Activated naive CD4-positive, alpha-beta T cell treated with anti-CD3 and anti-CD28 coated beads, Interleukin-2, amount 50 U/mL, for 24 hours (primary cell): ENCODE measurements around the gene KNDC1.

Source experiments
- H3K27ac Mint-ChIP-seq: one replicate; pipeline ENCODE4 v1.8.0; 2021; ENCODE audit warnings: mild to moderate bottlenecking, mixed read lengths
- H3K27me3 Mint-ChIP-seq: one replicate; pipeline ENCODE4 v1.8.0; 2021; ENCODE audit warnings: mixed read lengths
- H3K36me3 Mint-ChIP-seq: one replicate; pipeline ENCODE4 v1.8.0; 2021; ENCODE audit warnings: mixed read lengths
- H3K4me1 Mint-ChIP-seq: one replicate; pipeline ENCODE4 v1.8.0; 2021; ENCODE audit warnings: mixed read lengths
- H3K4me3 Mint-ChIP-seq: one replicate; pipeline ENCODE4 v1.8.0; 2021; ENCODE audit warnings: mild to moderate bottlenecking, mixed read lengths
- H3K9me3 Mint-ChIP-seq: one replicate; pipeline ENCODE4 v1.8.0; 2021; ENCODE audit warnings: mixed read lengths

Gene KNDC1

GRCh38 chr10:133245439-133246235 is 85.6 kb downstream of the KNDC1 start:
- Mint-ChIP-seq H3K9me3 (no peaks in the 10 kb centered on the region), H3K27me3 (peaks cover 11% of the 10 kb centered on the region), H3K36me3 (no peaks in the 10 kb centered on the region), H3K4me1 (peaks cover 19% of the 10 kb centered on the region), H3K4me3 (no peak overlapping the region), H3K27ac (no peak overlapping the region)

- no peak overlapping the region for H3K4me3 Mint-ChIP-seq
- H3K36me3 Mint-ChIP-seq = no peaks in the 10 kb centered on the region
- no peak overlapping the region for H3K27ac Mint-ChIP-seq
- H3K4me1 Mint-ChIP-seq = peaks cover 13% of the 10 kb centered on the region
- peaks cover 8% of the 10 kb centered on the region for H3K27me3 Mint-ChIP-seq
- no peaks in the 10 kb centered on the region for H3K9me3 Mint-ChIP-seq
Observed at GRCh38 chr10:133246236-133246626, 86.2 kb downstream of the KNDC1 start.

- peaks cover 4% of the 10 kb centered on the region for H3K27me3 Mint-ChIP-seq
- no peak overlapping the region for H3K4me3 Mint-ChIP-seq
- H3K27ac Mint-ChIP-seq = no peak overlapping the region
- H3K36me3 Mint-ChIP-seq = no peaks in the 10 kb centered on the region
- H3K4me1 Mint-ChIP-seq = no peaks in the 10 kb centered on the region
- H3K9me3 Mint-ChIP-seq = no peaks in the 10 kb centered on the region
Observed at GRCh38 chr10:133247681-133248333, 87.8 kb downstream of the KNDC1 start.

- H3K36me3 Mint-ChIP-seq = no peaks in the 10 kb centered on the region
- no peaks in the 10 kb centered on the region for H3K9me3 Mint-ChIP-seq
- H3K27me3 Mint-ChIP-seq = peaks cover 2% of the 10 kb centered on the region
- no peak overlapping the region for H3K27ac Mint-ChIP-seq
- H3K4me3 Mint-ChIP-seq = no peak overlapping the region
- H3K4me1 Mint-ChIP-seq = no peaks in the 10 kb centered on the region
Observed at GRCh38 chr10:133248334-133248715, 88.3 kb downstream of the KNDC1 start.

GRCh38 chr10:133249094-133249780 is 89.2 kb downstream of the KNDC1 start:
- Mint-ChIP-seq H3K27ac (no peak overlapping the region), H3K4me1 (no peaks in the 10 kb centered on the region), H3K27me3 (peaks cover 2% of the 10 kb centered on the region), H3K36me3 (no peaks in the 10 kb centered on the region), H3K9me3 (no peaks in the 10 kb centered on the region), H3K4me3 (no peak overlapping the region)

GRCh38 chr10:133249975-133250754 is 90.1 kb downstream of the KNDC1 start:
- no peak overlapping the region for H3K27ac Mint-ChIP-seq
- no peak overlapping the region for H3K4me3 Mint-ChIP-seq
- H3K4me1 Mint-ChIP-seq = no peaks in the 10 kb centered on the region
- H3K36me3 Mint-ChIP-seq = no peaks in the 10 kb centered on the region
- peaks cover 2% of the 10 kb centered on the region for H3K27me3 Mint-ChIP-seq
- no peaks in the 10 kb centered on the region for H3K9me3 Mint-ChIP-seq

- peak overlapping the region; percentile 84 for H3K27ac Mint-ChIP-seq
- no peaks in the 10 kb centered on the region for H3K27me3 Mint-ChIP-seq
- H3K4me3 Mint-ChIP-seq = no peak overlapping the region
- no peaks in the 10 kb centered on the region for H3K4me1 Mint-ChIP-seq
- H3K9me3 Mint-ChIP-seq = no peaks in the 10 kb centered on the region
- H3K36me3 Mint-ChIP-seq = no peaks in the 10 kb centered on the region
Observed at GRCh38 chr10:133251388-133252222, 91.6 kb downstream of the KNDC1 start.

GRCh38 chr10:133252223-133252552 is 92.2 kb downstream of the KNDC1 start:
- no peak overlapping the region for H3K4me3 Mint-ChIP-seq
- no peaks in the 10 kb centered on the region for H3K27me3 Mint-ChIP-seq
- H3K9me3 Mint-ChIP-seq = no peaks in the 10 kb centered on the region
- H3K4me1 Mint-ChIP-seq = no peaks in the 10 kb centered on the region
- no peak overlapping the region for H3K27ac Mint-ChIP-seq
- H3K36me3 Mint-ChIP-seq = no peaks in the 10 kb centered on the region

GRCh38 chr10:133253361-133253955 is 93.4 kb downstream of the KNDC1 start:
- no peaks in the 10 kb centered on the region for H3K9me3 Mint-ChIP-seq
- no peak overlapping the region for H3K27ac Mint-ChIP-seq
- H3K36me3 Mint-ChIP-seq = no peaks in the 10 kb centered on the region
- H3K4me3 Mint-ChIP-seq = no peak overlapping the region
- peaks cover 9% of the 10 kb centered on the region for H3K4me1 Mint-ChIP-seq
- no peaks in the 10 kb centered on the region for H3K27me3 Mint-ChIP-seq

GRCh38 chr10:133254421-133255120 is 94.6 kb downstream of the KNDC1 start:
- H3K36me3 Mint-ChIP-seq = no peaks in the 10 kb centered on the region
- H3K9me3 Mint-ChIP-seq = no peaks in the 10 kb centered on the region
- no peak overlapping the region for H3K4me3 Mint-ChIP-seq
- H3K27me3 Mint-ChIP-seq = no peaks in the 10 kb centered on the region
- peak overlapping the region; percentile 33 for H3K27ac Mint-ChIP-seq
- H3K4me1 Mint-ChIP-seq = peaks cover 17% of the 10 kb centered on the region

- no peaks in the 10 kb centered on the region for H3K9me3 Mint-ChIP-seq
- no peaks in the 10 kb centered on the region for H3K27me3 Mint-ChIP-seq
- H3K4me1 Mint-ChIP-seq = peaks cover 24% of the 10 kb centered on the region
- H3K36me3 Mint-ChIP-seq = no peaks in the 10 kb centered on the region
- no peak overlapping the region for H3K27ac Mint-ChIP-seq
- H3K4me3 Mint-ChIP-seq = no peak overlapping the region
Observed at GRCh38 chr10:133255323-133255722, 95.3 kb downstream of the KNDC1 start.

GRCh38 chr10:133257489-133258065 is 97.6 kb downstream of the KNDC1 start:
- Mint-ChIP-seq H3K9me3 (no peaks in the 10 kb centered on the region), H3K36me3 (no peaks in the 10 kb centered on the region), H3K4me3 (no peak overlapping the region), H3K27me3 (no peaks in the 10 kb centered on the region), H3K27ac (no peak overlapping the region), H3K4me1 (peaks cover 37% of the 10 kb centered on the region)

- no peaks in the 10 kb centered on the region for H3K9me3 Mint-ChIP-seq
- no peaks in the 10 kb centered on the region for H3K27me3 Mint-ChIP-seq
- H3K36me3 Mint-ChIP-seq = no peaks in the 10 kb centered on the region
- peaks cover 44% of the 10 kb centered on the region for H3K4me1 Mint-ChIP-seq
- H3K4me3 Mint-ChIP-seq = no peak overlapping the region
- H3K27ac Mint-ChIP-seq = no peak overlapping the region
Observed at GRCh38 chr10:133258066-133258817, 98.2 kb downstream of the KNDC1 start.
